NAMALWA (cell line): ENCODE measurements around the gene PEX7.
A peak's percentile ranks its signal among the peaks of the same experiment; 100 is the strongest.
"Not testable (repeated sequence)": the region's sequence is repeated elsewhere in the genome, so short reads cannot be mapped to it uniquely, and the experiment has no call there.

ENCODE experiments used
- DNase-seq: peaks from one replicate; pipeline ENCODE4 v3.0.0-alpha.2; 2015; ENCODE audit warnings: low spot score

Gene PEX7

DNA sequence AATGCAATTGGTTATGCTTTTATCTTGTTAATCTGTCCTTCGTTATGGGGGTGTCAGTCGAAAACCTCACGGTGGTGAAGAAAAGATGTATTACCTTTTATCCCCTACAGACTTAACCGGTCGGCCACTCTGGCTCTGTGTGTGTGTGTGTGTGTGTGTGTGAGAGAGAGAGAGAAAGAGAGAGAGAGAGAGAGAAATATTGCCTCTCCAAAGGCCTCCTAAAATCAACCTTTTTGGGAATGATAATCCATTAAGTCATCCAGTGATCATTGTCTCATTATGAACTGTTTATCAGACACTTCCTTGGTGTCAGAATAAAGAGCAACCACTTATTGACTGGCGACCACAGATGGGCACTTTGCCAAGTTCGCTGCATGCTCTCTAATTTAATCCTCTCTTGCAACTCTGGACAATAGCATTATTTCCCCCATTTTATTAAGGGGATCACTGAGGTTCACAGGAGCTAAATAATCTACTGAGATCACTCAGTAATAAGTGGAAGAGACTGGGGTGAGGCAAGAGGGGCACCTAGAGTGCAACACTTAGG is 130.4 kb downstream of the PEX7 start:
- DNase-seq, result no peak

DNA sequence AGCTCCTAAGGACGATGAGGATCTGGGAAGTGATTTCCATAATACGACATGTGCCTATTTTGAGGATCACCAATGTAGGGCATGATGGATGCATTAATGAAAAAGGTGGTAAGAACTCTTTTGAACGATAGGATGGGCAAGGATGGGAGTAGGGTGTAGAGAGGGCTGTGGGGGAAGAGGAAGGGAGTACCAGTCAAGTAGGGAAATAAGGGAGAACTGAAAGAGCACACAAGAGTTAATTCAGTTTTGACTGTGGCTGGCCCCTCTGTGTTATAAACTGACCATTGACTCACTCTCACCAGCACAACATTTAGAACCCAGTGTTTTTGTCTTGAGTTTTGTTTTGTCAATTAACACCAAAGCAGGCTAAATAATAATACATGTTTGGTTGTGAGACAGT is 132.7 kb downstream of the PEX7 start:
- no peak for DNase-seq

DNA sequence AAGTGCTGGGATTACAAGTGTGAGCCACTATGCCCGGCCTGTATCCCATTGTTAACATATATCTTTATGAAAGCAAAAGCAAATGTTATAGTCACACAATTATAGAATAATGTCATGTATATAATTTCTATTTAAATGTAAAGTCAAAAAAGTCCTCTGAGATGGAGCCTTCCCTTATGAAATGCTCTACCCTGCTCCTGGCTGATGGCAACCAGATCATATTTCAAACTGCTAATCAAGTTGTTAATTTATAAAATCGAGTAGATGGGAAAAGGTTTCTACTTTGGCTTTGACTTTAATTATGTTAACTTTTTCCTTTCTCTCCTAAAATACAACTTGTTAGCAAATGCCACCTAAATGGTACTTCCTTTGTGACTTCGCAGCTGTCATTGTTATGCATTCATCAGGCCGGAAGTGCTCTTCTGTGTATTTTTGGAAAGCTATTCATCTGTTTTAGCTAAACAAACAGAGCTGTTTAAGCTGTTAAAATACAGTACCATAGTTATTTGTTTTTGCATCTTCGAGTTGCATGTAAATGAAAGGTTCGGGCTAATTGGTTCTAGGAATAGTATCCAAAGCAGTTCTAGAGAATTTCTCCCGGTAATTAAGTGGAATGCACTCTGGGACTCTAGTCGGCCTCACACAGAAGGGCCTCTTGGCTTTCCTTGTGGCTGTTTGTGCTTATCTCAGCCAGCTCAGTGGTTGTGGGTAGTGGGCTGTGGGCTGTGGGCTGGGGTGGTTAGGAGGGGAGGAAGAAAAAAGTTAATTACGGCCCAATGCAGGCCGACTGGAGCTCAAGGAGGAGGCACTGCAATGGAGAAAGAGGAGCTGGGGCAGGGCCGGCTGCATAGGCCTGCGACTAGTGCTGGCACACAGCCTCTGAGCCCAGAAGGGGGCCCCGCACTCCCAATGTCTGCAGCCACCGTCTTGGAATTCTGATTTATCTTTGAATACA is 134.5 kb downstream of the PEX7 start:
- peak; percentile 31 for DNase-seq

DNA sequence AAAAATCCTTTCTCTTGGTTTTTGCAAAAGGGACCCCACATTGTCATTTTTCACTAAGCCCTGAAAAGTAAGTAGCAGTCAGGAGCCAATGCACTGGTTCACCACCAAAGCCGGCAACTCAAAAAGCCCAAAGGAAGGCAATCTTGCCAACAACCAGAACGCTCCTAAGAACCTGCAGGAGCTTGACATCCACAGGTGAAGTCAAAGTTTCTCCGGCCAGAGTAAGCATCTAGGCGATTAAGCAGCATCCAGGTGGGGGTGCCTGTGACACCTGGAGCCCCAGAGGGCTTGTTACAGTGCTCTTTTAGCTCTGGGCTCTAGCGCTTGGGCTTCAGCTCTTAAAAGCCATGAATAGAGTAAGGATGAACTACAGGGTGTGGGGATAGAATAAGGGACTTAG is 135.8 kb downstream of the PEX7 start:
- no peak for DNase-seq

DNA sequence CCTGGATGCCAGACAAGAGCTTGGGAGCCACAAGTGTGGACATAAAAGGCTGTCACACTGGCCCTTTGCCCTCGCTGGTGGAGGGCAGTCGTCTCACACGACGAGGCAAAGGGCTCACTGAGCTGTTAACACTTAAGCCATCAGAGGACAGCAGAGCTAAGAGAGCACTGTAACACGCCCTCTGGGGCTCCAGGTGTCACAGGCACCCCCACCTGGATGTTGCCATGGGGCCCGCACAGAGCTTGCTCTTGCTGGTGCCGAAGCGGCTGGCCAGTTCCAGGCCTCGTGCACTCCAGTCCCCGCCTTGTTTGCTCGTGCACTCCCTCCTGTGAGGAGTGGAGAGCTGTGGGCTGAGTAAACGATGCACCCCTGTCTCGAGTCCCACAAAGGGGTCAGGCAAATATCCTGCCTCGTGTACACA is 137.1 kb downstream of the PEX7 start:
- DNase-seq, result no peak

DNA sequence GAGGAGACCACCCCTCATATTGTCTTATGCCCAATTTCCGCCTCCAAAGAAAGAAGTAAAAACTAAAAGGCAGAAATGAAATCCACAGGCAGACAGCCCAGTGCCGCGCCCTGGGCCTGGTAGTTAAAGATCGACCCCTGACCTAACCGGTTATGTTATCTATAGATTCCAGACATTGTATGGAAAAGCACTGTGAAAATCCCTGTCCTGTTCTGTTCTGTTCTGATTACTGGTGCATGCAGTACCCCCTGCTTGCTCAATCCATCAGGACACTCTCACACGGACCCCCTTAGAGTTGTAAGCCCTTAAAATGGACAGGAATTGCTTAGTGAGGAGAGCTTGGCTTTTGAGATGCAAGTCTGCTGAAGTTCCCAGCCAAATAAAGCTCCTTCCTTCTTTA is 137.5 kb downstream of the PEX7 start:
- DNase-seq, result not testable (repeated sequence)

DNA sequence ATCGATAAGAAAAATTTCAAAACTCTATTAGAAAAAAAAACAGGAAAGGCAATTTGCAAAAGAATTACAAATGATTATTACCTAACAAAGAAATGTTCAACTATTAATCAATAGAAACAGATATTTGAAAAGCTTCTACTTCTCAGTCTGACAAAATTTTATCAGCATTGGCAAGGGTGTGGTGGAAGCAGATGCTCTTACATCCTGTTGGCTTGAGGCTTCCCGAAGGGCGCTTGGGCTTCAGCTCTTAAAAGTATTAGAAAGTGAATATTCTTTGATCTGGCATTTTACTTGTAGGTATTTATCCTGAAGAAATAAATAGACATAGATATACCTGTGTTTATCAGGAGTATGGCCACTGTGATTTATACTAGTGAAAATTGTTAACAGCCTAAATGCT is 138.4 kb downstream of the PEX7 start:
- no peak for DNase-seq

DNA sequence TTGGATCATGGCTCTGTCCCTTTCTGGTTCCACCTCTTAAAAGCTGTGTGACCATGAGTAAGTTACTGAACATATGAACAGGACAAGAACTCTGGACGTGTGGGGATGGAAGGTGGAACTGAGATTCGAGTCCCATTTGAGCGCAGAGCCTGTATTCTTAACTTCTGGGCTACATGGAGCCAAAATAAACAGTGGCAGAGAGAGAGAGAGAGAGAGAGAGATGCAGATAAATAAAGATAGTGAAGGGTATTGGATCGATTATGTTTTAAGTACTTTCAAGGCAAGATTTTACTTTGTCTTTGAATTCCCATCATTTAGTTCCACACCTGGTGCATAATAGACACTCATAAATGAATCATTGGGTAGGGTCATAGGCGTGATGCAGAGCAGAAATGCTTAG is 139.5 kb downstream of the PEX7 start:
- DNase-seq, result no peak

DNA sequence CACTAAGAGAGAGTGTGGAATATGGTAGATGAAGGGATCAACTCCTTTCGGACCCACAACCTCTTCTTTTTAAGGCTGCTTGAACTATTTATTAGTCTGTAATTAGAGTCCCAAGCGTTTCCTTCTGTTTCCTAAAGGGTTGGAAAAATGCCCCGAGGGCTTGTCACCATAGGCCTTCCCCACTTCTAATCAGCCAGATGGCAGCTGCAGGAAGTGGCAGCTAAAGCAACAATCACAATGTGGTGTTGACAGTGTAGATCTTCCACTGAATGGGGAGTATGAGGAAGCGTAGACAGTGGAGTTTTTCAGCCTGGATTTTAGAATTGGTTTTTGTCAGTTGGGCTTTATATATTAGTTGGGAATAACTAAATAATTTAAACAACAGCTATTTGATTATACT is 140.3 kb downstream of the PEX7 start:
- DNase-seq, result no peak

DNA sequence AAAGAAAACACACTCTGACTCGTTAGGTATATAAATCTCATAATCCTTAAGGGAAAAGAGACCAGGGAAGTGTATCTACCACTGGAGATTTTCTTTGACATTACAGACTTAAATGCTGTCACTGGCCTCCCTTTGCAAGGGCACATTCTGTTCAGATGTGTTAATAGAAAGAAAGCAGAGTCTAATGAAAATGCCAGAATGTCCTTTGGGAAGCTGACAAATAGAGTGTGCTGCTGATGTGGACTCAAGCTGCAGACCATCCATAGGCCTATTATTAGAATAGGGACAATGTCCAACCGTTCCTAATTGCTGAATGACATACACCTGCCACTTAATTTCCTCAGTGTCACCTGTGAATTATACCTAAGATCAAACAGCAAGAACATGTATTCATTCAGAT is 140.9 kb downstream of the PEX7 start:
- no peak for DNase-seq
